GM19372 (cell line): ENCODE results near the gene BCL2L2.
"Not testable (repeated sequence)": the region's sequence is repeated elsewhere in the genome, so short reads cannot be mapped to it uniquely, and the experiment has no call there.

Experiments used
- ATAC-seq: cut with Tn5 transposase; IDR thresholded peaks from one replicate; pipeline ENCODE4 v1.9.1; 2021; ENCODE audit warnings: mild to moderate bottlenecking, low read depth, moderate library complexity; ENCODE audit not compliant: unreplicated experiment

BCL2L2 gene

DNA sequence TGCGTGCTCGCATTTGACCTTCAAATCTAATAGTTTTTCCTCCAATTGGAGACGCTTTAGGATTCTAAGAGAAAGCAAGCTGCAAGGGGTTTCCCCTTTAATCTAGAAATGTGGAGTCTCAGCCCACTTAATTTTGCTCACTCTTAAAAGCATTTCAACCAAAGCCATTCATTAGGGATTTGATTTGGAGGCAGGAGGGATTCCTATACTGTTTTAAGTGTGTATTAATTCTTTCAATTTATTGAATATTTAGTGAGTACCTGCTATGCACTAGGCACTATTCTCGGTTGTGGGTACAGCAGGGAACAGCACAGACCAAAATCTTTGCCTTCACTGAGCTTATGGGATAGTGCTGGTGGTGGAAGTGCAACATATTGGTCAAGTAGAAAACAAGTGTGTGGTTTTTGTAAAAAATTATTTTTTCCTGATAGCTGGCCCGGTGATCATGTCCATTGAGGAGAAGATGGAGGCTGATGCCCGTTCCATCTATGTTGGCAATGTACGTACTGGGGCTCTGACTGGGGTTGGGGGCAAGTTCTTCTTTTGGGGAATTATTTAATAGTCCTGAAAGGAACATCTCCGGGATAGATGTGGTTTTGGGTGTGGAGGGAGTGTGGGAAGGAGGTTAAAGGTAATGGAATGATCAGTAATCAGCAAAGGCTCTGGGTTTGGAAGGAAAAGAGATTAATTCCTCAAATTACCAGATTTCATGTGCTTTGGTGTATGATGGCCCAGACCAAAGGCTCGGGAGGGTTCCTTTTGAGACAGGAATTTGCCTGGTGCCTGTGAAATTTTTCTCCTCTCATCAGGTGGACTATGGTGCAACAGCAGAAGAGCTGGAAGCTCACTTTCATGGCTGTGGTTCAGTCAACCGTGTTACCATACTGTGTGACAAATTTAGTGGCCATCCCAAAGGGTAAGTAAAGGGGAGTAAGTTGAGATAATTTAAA is 16.2 kb downstream of the BCL2L2 start:
- ATAC-seq, result no peak

DNA sequence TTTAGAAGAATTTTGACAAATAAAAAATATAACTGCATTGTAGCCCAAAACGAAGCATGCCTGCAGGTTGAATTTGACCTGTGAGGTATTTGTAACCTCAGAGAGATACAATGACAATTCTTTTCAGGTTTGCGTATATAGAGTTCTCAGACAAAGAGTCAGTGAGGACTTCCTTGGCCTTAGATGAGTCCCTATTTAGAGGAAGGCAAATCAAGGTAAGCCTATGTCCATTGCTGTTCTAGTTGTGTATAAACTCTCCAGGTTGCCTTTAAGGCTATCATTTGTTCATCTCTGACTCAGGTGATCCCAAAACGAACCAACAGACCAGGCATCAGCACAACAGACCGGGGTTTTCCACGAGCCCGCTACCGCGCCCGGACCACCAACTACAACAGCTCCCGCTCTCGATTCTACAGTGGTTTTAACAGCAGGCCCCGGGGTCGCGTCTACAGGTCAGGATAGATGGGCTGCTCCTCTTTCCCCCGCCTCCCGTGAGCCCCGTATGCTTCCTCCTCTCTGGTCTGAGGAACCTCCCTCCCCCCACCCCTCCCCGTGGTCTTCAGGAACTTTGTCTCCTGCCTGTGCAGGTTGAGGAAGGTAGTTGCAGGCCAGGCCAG is 17.3 kb downstream of the BCL2L2 start:
- ATAC-seq, result no peak

- no peak for ATAC-seq
These were observed 17.8 kb downstream of the BCL2L2 start for GRCh38 chr14:23324455-23324846.

DNA sequence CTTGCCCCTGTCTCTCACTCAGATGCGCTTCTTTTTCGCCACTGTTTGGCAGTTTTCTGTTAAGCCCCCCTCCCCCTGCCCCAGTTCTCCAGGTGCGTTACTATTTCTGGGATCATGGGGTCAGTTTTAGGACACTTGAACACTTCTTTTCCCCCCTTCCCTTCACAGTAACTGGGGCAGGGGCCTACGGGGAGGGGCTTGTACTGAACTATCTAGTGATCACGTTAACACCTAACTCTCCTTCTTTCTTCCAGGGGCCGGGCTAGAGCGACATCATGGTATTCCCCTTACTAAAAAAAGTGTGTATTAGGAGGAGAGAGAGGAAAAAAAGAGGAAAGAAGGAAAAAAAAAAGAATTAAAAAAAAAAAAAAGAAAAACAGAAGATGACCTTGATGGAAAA is 18.4 kb downstream of the BCL2L2 start:
- ATAC-seq, result no peak

- not testable (repeated sequence) for ATAC-seq
These were observed 19.1 kb downstream of the BCL2L2 start for GRCh38 chr14:23325746-23326145.

DNA sequence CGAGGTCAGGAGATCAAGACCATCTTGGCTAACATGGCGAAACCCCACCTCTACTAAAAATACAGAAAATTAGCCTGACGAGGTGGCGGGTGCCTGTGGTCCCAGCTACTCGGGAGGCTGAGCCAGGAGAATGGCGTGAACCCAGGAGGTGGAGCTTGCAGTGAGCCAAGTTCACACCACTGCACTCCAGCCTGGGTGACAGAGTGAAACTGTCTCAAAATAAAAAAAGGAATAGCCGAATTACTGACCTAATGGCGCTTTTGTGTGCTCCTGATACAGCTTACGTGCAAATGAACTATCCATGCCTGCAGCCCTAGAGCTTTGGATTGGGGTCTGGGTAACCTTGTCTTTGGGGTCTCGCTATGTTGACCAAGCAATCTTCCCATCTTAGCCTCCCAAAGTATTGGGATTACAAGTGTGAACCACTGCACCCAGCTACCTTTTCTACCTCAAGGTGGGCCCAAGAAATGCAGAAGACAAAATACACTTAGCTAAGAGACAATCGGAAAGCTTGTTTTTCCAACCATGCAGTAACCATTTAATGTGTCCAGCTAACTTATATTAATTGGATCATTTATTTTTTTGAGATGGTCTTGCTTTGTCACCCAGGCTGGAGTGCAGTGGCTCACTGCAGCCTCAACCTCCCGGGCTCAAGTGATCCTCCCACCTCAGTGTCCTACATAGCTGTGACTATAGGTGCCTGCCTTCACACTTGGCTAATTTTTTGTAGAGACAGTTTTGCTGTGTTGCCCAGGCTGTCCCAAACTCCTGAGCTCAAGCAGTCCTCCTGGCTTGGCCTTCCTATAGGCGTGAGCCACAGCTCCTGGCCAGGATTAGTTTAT is 20.1 kb downstream of the BCL2L2 start:
- ATAC-seq, result no peak

DNA sequence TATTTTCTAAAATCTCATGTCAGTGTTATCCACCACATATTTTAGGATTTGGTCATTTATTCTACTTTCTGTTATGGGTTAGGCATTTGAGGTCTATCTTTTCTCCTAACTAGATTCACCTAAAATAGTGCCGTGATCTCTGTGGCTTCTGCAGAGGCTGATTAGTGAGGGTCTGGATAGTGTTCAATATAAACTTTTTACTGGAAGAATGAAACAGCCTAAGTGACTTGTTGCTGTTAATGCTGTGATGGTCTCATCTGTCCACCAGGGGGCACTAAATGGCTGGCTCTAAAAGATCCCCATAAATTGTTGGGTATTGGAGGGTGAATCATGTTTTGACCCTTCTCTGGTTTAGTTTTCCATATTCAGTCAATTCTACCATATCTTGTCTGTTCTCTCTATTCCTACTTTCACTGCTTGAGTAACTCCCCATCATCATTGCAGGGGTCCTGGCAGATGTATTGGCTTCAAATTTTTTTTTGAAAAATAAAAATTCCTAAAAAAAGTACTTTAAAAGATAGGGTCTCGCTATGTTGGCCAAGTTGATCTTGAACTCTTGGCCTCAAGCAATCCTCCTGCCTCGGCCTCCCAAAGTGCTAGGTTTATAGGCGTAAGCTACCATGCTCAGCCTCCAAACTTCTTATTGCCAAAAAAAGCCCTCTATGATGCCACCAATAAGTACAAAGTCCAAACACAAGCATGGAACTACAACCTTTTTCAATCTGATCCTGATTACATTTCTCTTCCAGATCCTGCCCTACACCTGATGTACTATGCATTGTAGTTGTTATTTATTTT is 21.5 kb downstream of the BCL2L2 start:
- ATAC-seq, result no peak

DNA sequence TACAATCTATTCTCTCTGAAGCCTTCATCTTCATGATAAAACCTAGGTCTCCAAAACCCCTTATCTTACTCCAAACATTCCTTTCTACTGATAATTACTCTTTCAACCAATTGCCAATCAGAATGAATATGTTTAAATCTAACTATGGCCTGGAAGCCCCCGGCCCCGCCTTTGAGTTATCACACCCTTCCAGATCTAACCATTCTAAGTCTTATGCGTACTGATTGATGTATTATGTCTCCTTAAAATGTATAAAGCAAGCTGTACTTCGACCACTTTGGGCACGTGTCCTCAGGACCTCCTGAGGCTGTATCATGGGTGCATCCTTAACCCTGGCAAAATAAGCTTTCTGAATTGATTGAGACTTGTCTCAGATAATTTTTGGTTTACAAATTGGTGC is 29.0 kb downstream of the BCL2L2 start:
- no peak for ATAC-seq

GRCh38 chr14:23339506-23340268 is 33.1 kb downstream of the BCL2L2 start:
- no peak for ATAC-seq

- no peak for ATAC-seq
These were observed 37.8 kb downstream of the BCL2L2 start for GRCh38 chr14:23344481-23344880.

GRCh38 chr14:23345987-23346692 is 39.5 kb downstream of the BCL2L2 start:
- no peak for ATAC-seq

DNA sequence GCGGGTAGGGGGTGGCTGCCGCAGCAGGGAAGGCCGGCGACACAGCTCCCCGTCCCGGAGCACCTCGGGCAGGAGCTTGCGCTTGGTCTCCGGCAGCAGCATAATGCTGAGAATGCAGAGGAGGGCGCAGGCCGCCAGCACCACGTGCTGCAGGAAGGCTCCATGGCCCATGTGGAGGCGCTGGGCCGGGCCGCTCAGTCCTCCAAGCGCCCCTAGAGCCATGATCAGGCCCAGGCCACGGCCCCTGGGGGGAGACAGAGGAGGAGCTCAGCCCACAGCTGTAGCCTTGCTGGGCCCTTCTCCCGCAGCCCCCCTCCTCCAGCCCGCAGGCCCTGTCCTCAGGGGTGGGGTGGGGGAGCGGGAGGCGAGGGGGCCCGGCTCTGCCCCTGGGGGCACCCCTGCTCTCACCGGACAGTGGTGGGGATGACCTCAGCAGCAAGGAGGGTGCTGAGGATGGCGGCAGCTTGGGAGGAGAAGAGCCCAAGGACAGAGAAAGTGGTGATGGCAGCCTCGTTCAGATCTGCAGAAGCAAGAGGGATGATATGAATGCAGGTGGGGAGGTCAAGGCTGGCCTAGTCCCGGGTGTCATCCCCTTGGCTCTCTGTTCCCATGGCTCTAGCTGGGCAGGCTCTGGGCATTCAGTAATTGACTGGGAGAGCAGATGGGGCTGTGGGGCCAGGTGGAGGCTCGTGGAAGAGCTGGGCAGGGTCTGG is 40.2 kb downstream of the BCL2L2 start:
- no peak for ATAC-seq

DNA sequence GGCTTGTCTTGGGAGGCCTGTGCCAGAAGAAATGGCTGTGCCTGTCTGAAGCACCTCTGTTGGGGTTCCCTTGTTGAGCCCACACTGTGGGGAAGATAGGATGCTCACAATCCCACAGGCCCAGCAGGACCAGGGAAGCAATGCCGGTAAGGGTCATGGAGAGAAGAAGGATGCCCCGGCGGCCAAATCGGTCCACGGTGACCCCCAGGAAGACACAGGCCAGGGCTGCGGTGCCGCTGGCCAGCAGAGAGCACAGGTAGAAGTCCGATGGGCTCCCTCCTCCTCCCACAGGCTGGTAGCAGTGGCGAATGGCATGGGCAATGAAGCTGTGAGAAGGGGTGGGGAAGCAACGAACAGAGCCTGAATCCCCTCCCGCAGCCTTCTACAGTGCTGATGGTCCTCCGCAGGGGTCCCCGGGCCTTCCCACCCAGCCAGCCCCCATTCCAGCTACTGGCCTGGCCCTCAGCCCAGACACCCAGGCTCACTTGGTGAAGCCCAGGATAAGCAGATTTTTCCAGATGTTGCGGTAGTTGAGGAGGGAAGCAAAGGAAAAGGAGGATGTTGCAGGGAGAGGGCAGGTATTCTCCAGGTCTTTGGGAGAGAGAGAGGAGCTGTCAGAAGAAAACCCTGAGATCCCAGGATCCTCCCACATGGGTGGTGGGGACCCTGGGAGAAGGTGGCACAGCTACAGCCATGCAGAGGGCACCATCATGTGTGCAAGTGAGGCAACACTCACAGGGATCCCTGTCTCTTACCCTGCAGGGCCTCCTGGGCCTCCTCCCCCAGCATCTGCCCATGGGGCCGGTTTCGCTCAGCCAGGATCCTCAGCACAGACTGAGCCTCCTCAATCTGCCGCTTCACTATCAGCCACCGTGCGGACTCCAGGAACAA is 41.0 kb downstream of the BCL2L2 start:
- ATAC-seq, result no peak

GRCh38 chr14:23348297-23348655 is 41.6 kb downstream of the BCL2L2 start:
- ATAC-seq, result no peak

DNA sequence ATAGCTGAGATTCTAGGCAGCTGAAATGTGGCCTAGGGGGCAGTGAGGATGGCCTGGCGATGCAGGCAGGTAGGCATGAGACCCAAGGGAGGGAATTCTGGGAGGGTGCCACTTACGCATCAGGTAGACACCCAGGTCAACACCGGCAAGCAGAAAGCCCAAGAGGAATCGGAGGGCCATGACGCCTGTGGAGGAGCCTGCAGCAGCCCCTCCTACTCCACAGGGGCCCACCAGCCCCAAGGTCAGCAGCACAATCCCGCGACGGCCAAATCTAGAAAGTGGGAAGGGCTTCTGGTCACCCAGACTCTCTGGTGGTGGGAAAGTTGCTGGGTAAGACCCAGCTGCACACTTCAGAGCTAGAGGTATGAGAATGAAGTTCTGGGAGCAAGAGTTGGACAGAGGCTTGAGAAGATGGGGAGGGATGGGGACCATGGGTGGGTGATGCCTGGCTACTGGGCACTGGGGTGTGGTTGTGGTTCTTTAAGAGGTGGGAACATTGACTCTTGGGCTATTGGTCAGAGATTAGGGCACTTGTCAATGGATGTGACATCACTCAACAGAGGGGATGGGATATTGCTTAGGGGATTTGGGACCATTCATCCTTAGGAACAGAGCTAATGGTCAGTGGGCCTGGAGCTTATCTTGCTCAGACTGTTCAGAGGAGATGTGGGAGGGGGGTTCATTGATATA is 42.7 kb downstream of the BCL2L2 start:
- ATAC-seq, result no peak

DNA sequence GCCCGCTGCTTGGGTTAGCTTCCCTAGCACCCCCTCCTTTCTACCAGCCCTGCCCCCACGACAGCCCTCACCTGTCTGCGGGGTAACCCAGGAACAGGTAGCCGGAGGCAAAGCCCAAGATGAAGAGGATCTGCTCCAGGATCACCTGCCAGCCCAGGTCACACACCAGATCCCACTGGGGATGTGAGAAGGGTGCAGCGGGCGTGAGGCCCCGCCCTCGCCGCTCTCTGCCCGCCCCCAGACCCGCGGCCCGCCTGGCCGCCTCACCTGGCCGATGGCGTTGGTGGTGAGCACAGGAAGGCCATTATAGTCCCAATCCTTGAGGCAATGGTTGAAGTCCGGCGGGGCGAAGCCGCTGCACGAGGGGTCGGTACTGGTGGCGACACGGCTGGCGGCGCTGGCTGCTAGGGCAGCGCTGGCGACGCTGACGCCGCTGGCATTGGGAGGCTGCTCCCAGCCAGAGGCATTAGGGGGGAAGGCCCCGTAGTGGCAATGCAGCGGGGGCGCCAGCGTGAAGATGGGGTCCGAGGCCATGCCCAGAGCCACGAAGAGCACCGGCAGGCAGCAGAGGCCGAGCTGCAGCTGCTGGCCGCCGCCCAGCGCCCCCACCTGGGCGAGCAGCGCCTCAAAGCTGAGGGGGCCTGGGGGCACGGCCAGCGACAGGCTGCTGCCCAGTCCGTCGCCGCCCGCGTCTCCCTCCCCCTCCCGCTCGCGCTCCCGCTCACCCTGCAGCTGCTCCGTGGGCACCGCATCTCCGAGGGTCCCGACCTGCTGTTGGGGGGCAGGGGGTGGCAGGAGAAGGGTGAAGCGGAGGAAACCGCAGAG is 45.3 kb downstream of the BCL2L2 start:
- ATAC-seq, result no peak
